Dendritic cell treated with granulocyte-macrophage colony-stimulating factor and Interleukin-4, amounts not matched to agents 40 ng/mL and 50 ng/mL, for 4 days (primary cell): ENCODE data around the gene DPP9.

Experiments used
- H3K27ac Mint-ChIP-seq: one replicate; pipeline ENCODE4 v1.8.0; 2022; ENCODE audit warnings: mild to moderate bottlenecking, mixed read lengths
- H3K27me3 Mint-ChIP-seq: one replicate; pipeline ENCODE4 v1.8.0; 2022; ENCODE audit warnings: mild to moderate bottlenecking, mixed read lengths
- H3K36me3 Mint-ChIP-seq: one replicate; pipeline ENCODE4 v1.8.0; 2022; ENCODE audit warnings: low read depth, mixed read lengths
- H3K4me1 Mint-ChIP-seq: one replicate; pipeline ENCODE4 v1.8.0; 2022; ENCODE audit warnings: low read depth, mixed read lengths
- H3K4me3 Mint-ChIP-seq: one replicate; pipeline ENCODE4 v1.8.0; 2022; ENCODE audit warnings: mild to moderate bottlenecking, moderate library complexity, mixed read lengths
- H3K9me3 Mint-ChIP-seq: one replicate; pipeline ENCODE4 v1.8.0; 2022; ENCODE audit warnings: mixed read lengths
- intact Hi-C: fragments of 100-400 bp; cut with micrococcal nuclease; formaldehyde crosslinking; loops from one replicate; pipeline ENCODE4 v1.15.0; 2022

The DPP9 gene

GRCh38 chr19:4709440-4710280, 14.0 kb downstream of the DPP9 start:
- intact Hi-C loops: no loop called here
- H3K4me3 Mint-ChIP-seq: no peak overlapping the region
- H3K27me3 Mint-ChIP-seq: no peaks in the 10 kb centered on the region
- H3K4me1 Mint-ChIP-seq: peaks cover 65% of the 10 kb centered on the region
- H3K27ac Mint-ChIP-seq: peak overlapping the region; percentile 41
- no peaks in the 10 kb centered on the region for H3K9me3 Mint-ChIP-seq
- H3K36me3 Mint-ChIP-seq: peaks cover 100% of the 10 kb centered on the region

GRCh38 chr19:4707956-4708650, 15.5 kb downstream of the DPP9 start:
- no peaks in the 10 kb centered on the region for H3K9me3 Mint-ChIP-seq
- H3K36me3 Mint-ChIP-seq: peaks cover 100% of the 10 kb centered on the region
- H3K4me3 Mint-ChIP-seq: no peak overlapping the region
- H3K4me1 Mint-ChIP-seq: peaks cover 60% of the 10 kb centered on the region
- H3K27ac Mint-ChIP-seq: peak overlapping the region; percentile 9
- intact Hi-C loops: no loop called here
- no peaks in the 10 kb centered on the region for H3K27me3 Mint-ChIP-seq

GRCh38 chr19:4707322-4707721, 16.3 kb downstream of the DPP9 start:
- Mint-ChIP-seq H3K4me3 (no peak overlapping the region), H3K9me3 (no peaks in the 10 kb centered on the region), H3K27ac (peak overlapping the region; percentile 9)

GRCh38 chr19:4705413-4706131, 18.1 kb downstream of the DPP9 start:
- no peak overlapping the region for H3K4me3 Mint-ChIP-seq
- H3K27ac Mint-ChIP-seq: peak overlapping the region; percentile 25
- intact Hi-C loops: no loop called here
- H3K36me3 Mint-ChIP-seq: peaks cover 100% of the 10 kb centered on the region
- peaks cover 60% of the 10 kb centered on the region for H3K4me1 Mint-ChIP-seq
- H3K27me3 Mint-ChIP-seq: no peaks in the 10 kb centered on the region
- H3K9me3 Mint-ChIP-seq: no peaks in the 10 kb centered on the region

More at GRCh38 chr19:4707322-4707721, 16.3 kb downstream of the DPP9 start:
- peaks cover 100% of the 10 kb centered on the region for H3K36me3 Mint-ChIP-seq
- intact Hi-C loops: no loop called here
- H3K27me3 Mint-ChIP-seq: no peaks in the 10 kb centered on the region
- H3K4me1 Mint-ChIP-seq: peaks cover 63% of the 10 kb centered on the region

- Mint-ChIP-seq H3K27ac (peak overlapping the region; percentile 25), H3K4me3 (no peak overlapping the region), H3K27me3 (no peaks in the 10 kb centered on the region), H3K4me1 (peaks cover 56% of the 10 kb centered on the region), H3K36me3 (peaks cover 100% of the 10 kb centered on the region), H3K9me3 (no peaks in the 10 kb centered on the region)
- intact Hi-C loops: no loop called here
Measured at GRCh38 chr19:4704317-4704673, 19.3 kb downstream of the DPP9 start.

- peak overlapping the region; percentile 25 for H3K27ac Mint-ChIP-seq
- intact Hi-C loops: no loop called here
- H3K4me1 Mint-ChIP-seq: peaks cover 53% of the 10 kb centered on the region
- peaks cover 100% of the 10 kb centered on the region for H3K36me3 Mint-ChIP-seq
- no peaks in the 10 kb centered on the region for H3K27me3 Mint-ChIP-seq
- no peaks in the 10 kb centered on the region for H3K9me3 Mint-ChIP-seq
- H3K4me3 Mint-ChIP-seq: no peak overlapping the region
Measured at GRCh38 chr19:4703671-4704316, 19.8 kb downstream of the DPP9 start.

- H3K4me1 Mint-ChIP-seq: peaks cover 44% of the 10 kb centered on the region
- intact Hi-C loops: no loop called here
- H3K36me3 Mint-ChIP-seq: peaks cover 100% of the 10 kb centered on the region
- no peak overlapping the region for H3K4me3 Mint-ChIP-seq
- H3K27ac Mint-ChIP-seq: peak overlapping the region; percentile 25
- no peaks in the 10 kb centered on the region for H3K9me3 Mint-ChIP-seq
- no peaks in the 10 kb centered on the region for H3K27me3 Mint-ChIP-seq
Measured at GRCh38 chr19:4702764-4703163, 20.9 kb downstream of the DPP9 start.

- intact Hi-C loops: no loop called here
- no peak overlapping the region for H3K27ac Mint-ChIP-seq
- no peak overlapping the region for H3K4me3 Mint-ChIP-seq
- peaks cover 35% of the 10 kb centered on the region for H3K4me1 Mint-ChIP-seq
- no peaks in the 10 kb centered on the region for H3K9me3 Mint-ChIP-seq
- no peaks in the 10 kb centered on the region for H3K27me3 Mint-ChIP-seq
- peaks cover 100% of the 10 kb centered on the region for H3K36me3 Mint-ChIP-seq
Measured at GRCh38 chr19:4701557-4701956, 22.1 kb downstream of the DPP9 start.

GRCh38 chr19:4700693-4700970, 23.0 kb downstream of the DPP9 start:
- H3K4me3 Mint-ChIP-seq: no peak overlapping the region
- peaks cover 35% of the 10 kb centered on the region for H3K4me1 Mint-ChIP-seq
- no peaks in the 10 kb centered on the region for H3K27me3 Mint-ChIP-seq
- intact Hi-C loops: no loop called here
- no peak overlapping the region for H3K27ac Mint-ChIP-seq
- H3K36me3 Mint-ChIP-seq: peaks cover 100% of the 10 kb centered on the region
- no peaks in the 10 kb centered on the region for H3K9me3 Mint-ChIP-seq

- H3K27me3 Mint-ChIP-seq: no peaks in the 10 kb centered on the region
- intact Hi-C loops: no loop called here
- H3K36me3 Mint-ChIP-seq: peaks cover 100% of the 10 kb centered on the region
- peaks cover 40% of the 10 kb centered on the region for H3K4me1 Mint-ChIP-seq
- no peak overlapping the region for H3K4me3 Mint-ChIP-seq
- no peak overlapping the region for H3K27ac Mint-ChIP-seq
- no peaks in the 10 kb centered on the region for H3K9me3 Mint-ChIP-seq
Measured at GRCh38 chr19:4699826-4700692, 23.6 kb downstream of the DPP9 start.

- Mint-ChIP-seq H3K4me1 (peaks cover 46% of the 10 kb centered on the region), H3K9me3 (no peaks in the 10 kb centered on the region)
Measured at GRCh38 chr19:4697304-4697703, 26.3 kb downstream of the DPP9 start.

GRCh38 chr19:4695224-4695731, 28.4 kb downstream of the DPP9 start:
- H3K27ac Mint-ChIP-seq: peak overlapping the region; percentile 79
- peaks cover 61% of the 10 kb centered on the region for H3K4me1 Mint-ChIP-seq
- intact Hi-C loops: no loop called here
- peaks cover 100% of the 10 kb centered on the region for H3K36me3 Mint-ChIP-seq
- H3K9me3 Mint-ChIP-seq: no peaks in the 10 kb centered on the region
- H3K4me3 Mint-ChIP-seq: no peak overlapping the region
- no peaks in the 10 kb centered on the region for H3K27me3 Mint-ChIP-seq

More at GRCh38 chr19:4697304-4697703, 26.3 kb downstream of the DPP9 start:
- Mint-ChIP-seq H3K36me3 (peaks cover 100% of the 10 kb centered on the region), H3K4me3 (no peak overlapping the region), H3K27me3 (no peaks in the 10 kb centered on the region), H3K27ac (peak overlapping the region; percentile 25)
- intact Hi-C loops: no loop called here
